SK-N-SH treated with all-trans-retinoic acid at 6 μM for 48 hours (cell line): ENCODE data around the gene VAT1L.
A peak's percentile ranks its signal among the peaks of the same experiment; 100 is the strongest.

Experiments
- ATAC-seq: fragments of 200-7000 bp; cut with Tn5 transposase; 3 replicates; pipeline ENCODE4 v1.9.1; 2020; ENCODE audit warnings: mild to moderate bottlenecking, moderate library complexity
- ARNTL ChIP-seq: fragments of 450-650 bp; formaldehyde crosslinking; IDR thresholded peaks from 2 replicates; pipeline ENCODE4 v1.5.0; 2020; ENCODE audit warnings: low read depth, mild to moderate bottlenecking, moderate library complexity, borderline replicate concordance
- BACH2 ChIP-seq: fragments of 250-450 bp; sonication (Bioruptor Pico); IDR thresholded peaks from 2 replicates; pipeline ENCODE4 v1.9.0; 2021; ENCODE audit warnings: mild to moderate bottlenecking, borderline replicate concordance
- CREB5 ChIP-seq: fragments of 250-450 bp; sonication (Bioruptor Pico); IDR thresholded peaks from 2 replicates; pipeline ENCODE4 v1.5.1; 2020; ENCODE audit warnings: low read depth, mild to moderate bottlenecking, moderate library complexity
- CSDC2 ChIP-seq: fragments of 250-450 bp; sonication (Bioruptor Pico); IDR thresholded peaks from 2 replicates; pipeline ENCODE4 v1.5.0; 2020; ENCODE audit warnings: mild to moderate bottlenecking, moderate library complexity
- CSRNP3 ChIP-seq: fragments of 250-450 bp; sonication (Bioruptor Pico); IDR thresholded peaks from 2 replicates; pipeline ENCODE4 v1.5.1; 2021; ENCODE audit warnings: mild to moderate bottlenecking, moderate library complexity
- ESRRG ChIP-seq: fragments of 250-450 bp; sonication (Bioruptor Pico); IDR thresholded peaks from 2 replicates; pipeline ENCODE4 v1.6.1; 2021; ENCODE audit warnings: mild to moderate bottlenecking
- GLIS3 ChIP-seq: fragments of 250-450 bp; sonication (Bioruptor Pico); IDR thresholded peaks from 2 replicates; pipeline ENCODE4 v1.5.0; 2020; ENCODE audit warnings: mild to moderate bottlenecking, moderate library complexity
- ISL1 ChIP-seq: fragments of 250-450 bp; sonication (Bioruptor Pico); IDR thresholded peaks from 2 replicates; pipeline ENCODE4 v2.1.2; 2022; ENCODE audit warnings: mild to moderate bottlenecking, moderate library complexity
- OSR1 ChIP-seq: fragments of 250-450 bp; sonication (Bioruptor Pico); IDR thresholded peaks from 2 replicates; pipeline ENCODE4 v1.8.0; 2022; ENCODE audit warnings: moderate library complexity, mild to moderate bottlenecking, inconsistent platforms
- POU6F1 ChIP-seq: fragments of 250-450 bp; sonication (Bioruptor Pico); IDR thresholded peaks from 2 replicates; pipeline ENCODE4 v1.8.0; 2021; ENCODE audit warnings: low read depth, mild to moderate bottlenecking, moderate library complexity, borderline replicate concordance
- PPARA ChIP-seq: fragments of 250-450 bp; sonication (Bioruptor Pico); IDR thresholded peaks from 2 replicates; pipeline ENCODE4 v1.5.0; 2020; ENCODE audit warnings: mild to moderate bottlenecking, borderline replicate concordance
- RARB ChIP-seq: fragments of 250-450 bp; sonication (Bioruptor Pico); IDR thresholded peaks from 2 replicates; pipeline ENCODE4 v1.8.0; 2021; ENCODE audit warnings: mild to moderate bottlenecking, moderate library complexity
- SNAI2 ChIP-seq: fragments of 250-450 bp; sonication (Bioruptor Pico); IDR thresholded peaks from 2 replicates; pipeline ENCODE4 v1.5.0; 2020; ENCODE audit warnings: mild to moderate bottlenecking, moderate library complexity
- TCF4 ChIP-seq: fragments of 250-450 bp; sonication (Bioruptor Pico); IDR thresholded peaks from 2 replicates; pipeline ENCODE4 v1.8.0; 2021; ENCODE audit warnings: mild to moderate bottlenecking, moderate library complexity, borderline replicate concordance
- TOX ChIP-seq: fragments of 250-450 bp; sonication (Bioruptor Pico); IDR thresholded peaks from 2 replicates; pipeline ENCODE4 v1.8.0; 2021; ENCODE audit warnings: mild to moderate bottlenecking, moderate library complexity, borderline replicate concordance
- TSHZ2 ChIP-seq: fragments of 250-450 bp; sonication (Bioruptor Pico); IDR thresholded peaks from 2 replicates; pipeline ENCODE4 v1.5.0; 2020; ENCODE audit warnings: mild to moderate bottlenecking, moderate library complexity
- ZC3H10 ChIP-seq: fragments of 250-450 bp; sonication (Bioruptor Pico); IDR thresholded peaks from 2 replicates; pipeline ENCODE4 v1.5.1; 2021; ENCODE audit warnings: mild to moderate bottlenecking, moderate library complexity
- ZFP3 ChIP-seq: fragments of 250-450 bp; sonication (Bioruptor Pico); IDR thresholded peaks from 2 replicates; pipeline ENCODE4 v1.5.0; 2020; ENCODE audit warnings: mild to moderate bottlenecking, moderate library complexity
- ZFP30 ChIP-seq: fragments of 450-650 bp; formaldehyde crosslinking; IDR thresholded peaks from 2 replicates; pipeline ENCODE4 v1.5.0; 2022; ENCODE audit warnings: mild to moderate bottlenecking, moderate library complexity
- ZNF565 ChIP-seq: fragments of 450-650 bp; formaldehyde crosslinking; conservative IDR thresholded peaks from 2 replicates; pipeline ENCODE4 v1.5.0; 2020; ENCODE audit warnings: low read depth, mild to moderate bottlenecking, moderate library complexity
- ZNF70 ChIP-seq: fragments of 450-650 bp; formaldehyde crosslinking; IDR thresholded peaks from 2 replicates; pipeline ENCODE4 v1.5.0; 2020; ENCODE audit warnings: mild to moderate bottlenecking, moderate library complexity
- ZNF8 ChIP-seq: fragments of 450-650 bp; formaldehyde crosslinking; IDR thresholded peaks from 2 replicates; pipeline ENCODE4 v1.5.0; 2020; ENCODE audit warnings: mild to moderate bottlenecking, moderate library complexity

VAT1L gene

GRCh38 chr16:77842468-77842867, 54.1 kb downstream of the VAT1L start:
- no peak for TF ChIP-seq ESRRG (CRISPR knock-in tag)
- TF ChIP-seq BACH2: no peak
- no peak for TF ChIP-seq ZNF70 (CRISPR knock-in tag)
- no peak for TF ChIP-seq ZNF565 (CRISPR knock-in tag)
- TF ChIP-seq OSR1 (CRISPR knock-in tag): no peak
- no peak for TF ChIP-seq CREB5 (CRISPR knock-in tag)
- TF ChIP-seq RARB (CRISPR knock-in tag): no peak
- TF ChIP-seq GLIS3: no peak
- no peak for TF ChIP-seq SNAI2
- no peak for TF ChIP-seq TCF4 (CRISPR knock-in tag)
- TF ChIP-seq ISL1 (CRISPR knock-in tag): no peak
- no peak for TF ChIP-seq TOX (CRISPR knock-in tag)
- TF ChIP-seq ARNTL: no peak
- TF ChIP-seq TSHZ2: no peak
- TF ChIP-seq ZNF8 (CRISPR knock-in tag): no peak
- no peak for TF ChIP-seq CSRNP3 (CRISPR knock-in tag)
- no peak for TF ChIP-seq PPARA (CRISPR knock-in tag)
- no peak for TF ChIP-seq ZFP3 (CRISPR knock-in tag)
- TF ChIP-seq, all 23 proteins: peak for 0
- ATAC-seq: no peak

GRCh38 chr16:77843405-77843804, 55.0 kb downstream of the VAT1L start:
- TF ChIP-seq GLIS3 (no peak), ZC3H10 (no peak), POU6F1 (CRISPR knock-in tag) (no peak), BACH2 (no peak), SNAI2 (peak; percentile 13; the same call in 1 of the 2 replicates), OSR1 (CRISPR knock-in tag) (no peak), ISL1 (CRISPR knock-in tag) (peak; percentile 71), ZFP30 (CRISPR knock-in tag) (no peak), CSDC2 (CRISPR knock-in tag) (no peak), ZNF565 (CRISPR knock-in tag) (no peak)
- no peak for ATAC-seq

- ATAC-seq: no peak
- TF ChIP-seq TSHZ2 (no peak), ISL1 (CRISPR knock-in tag) (peak; percentile 70), ESRRG (CRISPR knock-in tag) (0 out of 2 replicates have a peak, but pooled peaks have one; percentile 60), PPARA (CRISPR knock-in tag) (no peak)
Observed at GRCh38 chr16:77844801-77845200, 56.4 kb downstream of the VAT1L start.
